Measurements from ENCODE around the gene CERS5.

DNA sequence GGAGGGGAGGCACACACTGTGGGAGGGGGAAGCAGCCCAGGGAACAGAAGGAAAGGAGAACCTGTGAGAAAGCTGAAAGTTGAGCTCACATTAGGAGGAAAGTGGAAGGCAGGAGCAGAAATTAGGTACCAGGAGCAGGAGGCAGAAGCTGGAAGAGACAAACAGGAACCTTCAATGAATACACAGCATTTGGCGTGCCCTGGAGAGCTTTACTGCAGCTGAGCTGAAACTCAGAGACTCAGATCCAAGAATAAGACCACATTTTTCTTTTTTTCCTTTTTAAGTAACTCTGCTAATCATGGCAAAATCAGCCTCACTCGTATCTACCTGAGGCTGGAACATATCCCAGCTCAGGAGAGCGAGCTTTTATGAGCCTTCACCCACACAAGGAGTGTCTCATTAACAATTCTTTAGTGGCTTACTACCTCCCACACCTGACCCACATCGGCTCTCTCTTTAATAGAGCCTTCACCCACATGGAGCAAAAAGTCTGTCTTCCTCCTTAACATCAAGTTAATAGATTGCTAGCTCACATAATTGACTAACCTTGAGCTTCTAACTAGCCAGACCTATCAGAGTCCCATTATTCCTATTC lies 18.2 kb upstream of the CERS5 start:
- TF ChIP-seq POLR2A (IDR thresholded peaks at IDR 0.05), result no peak
- TF ChIP-seq, protein P1, sequence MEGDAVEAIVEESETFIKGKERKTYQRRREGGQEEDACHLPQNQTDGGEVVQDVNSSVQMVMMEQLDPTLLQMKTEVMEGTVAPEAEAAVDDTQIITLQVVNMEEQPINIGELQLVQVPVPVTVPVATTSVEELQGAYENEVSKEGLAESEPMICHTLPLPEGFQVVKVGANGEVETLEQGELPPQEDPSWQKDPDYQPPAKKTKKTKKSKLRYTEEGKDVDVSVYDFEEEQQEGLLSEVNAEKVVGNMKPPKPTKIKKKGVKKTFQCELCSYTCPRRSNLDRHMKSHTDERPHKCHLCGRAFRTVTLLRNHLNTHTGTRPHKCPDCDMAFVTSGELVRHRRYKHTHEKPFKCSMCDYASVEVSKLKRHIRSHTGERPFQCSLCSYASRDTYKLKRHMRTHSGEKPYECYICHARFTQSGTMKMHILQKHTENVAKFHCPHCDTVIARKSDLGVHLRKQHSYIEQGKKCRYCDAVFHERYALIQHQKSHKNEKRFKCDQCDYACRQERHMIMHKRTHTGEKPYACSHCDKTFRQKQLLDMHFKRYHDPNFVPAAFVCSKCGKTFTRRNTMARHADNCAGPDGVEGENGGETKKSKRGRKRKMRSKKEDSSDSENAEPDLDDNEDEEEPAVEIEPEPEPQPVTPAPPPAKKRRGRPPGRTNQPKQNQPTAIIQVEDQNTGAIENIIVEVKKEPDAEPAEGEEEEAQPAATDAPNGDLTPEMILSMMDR (IDR thresholded peaks at IDR 0.05), result no peak

Measured in prostate gland (tissue), 2 donors.